H9 (cell line): ENCODE data around the gene MYO18A. TPM values are rescaled to one million over a fixed set of nuclear protein-coding genes. Genes with fewer than 3 reads are reported as not detected.

ENCODE experiments used
- DNase-seq: peaks from one replicate; pipeline ENCODE4 v3.0.0-alpha.2; 2017
- H2AFZ ChIP-seq: one replicate; pipeline ENCODE4 v1.6.1; 2013; ENCODE audit warnings: mild to moderate bottlenecking, low read length, control low read depth, moderate library complexity
- H2AK5ac ChIP-seq: 2 replicates; pipeline ENCODE4 v1.6.1; 2013; ENCODE audit warnings: low read length, control low read depth, mixed read lengths; ENCODE audit not compliant: insufficient read length
- H2BK120ac ChIP-seq: one replicate; pipeline ENCODE4 v1.6.1; 2013; ENCODE audit warnings: low read depth, mild to moderate bottlenecking, low read length, control low read depth, inconsistent platforms; ENCODE audit not compliant: poor library complexity, severe bottlenecking
- H2BK12ac ChIP-seq: 2 replicates; pipeline ENCODE4 v1.6.1; 2013; ENCODE audit warnings: low read length, control low read depth, mixed read lengths, low read depth; ENCODE audit not compliant: insufficient read length
- H2BK15ac ChIP-seq: 2 replicates; pipeline ENCODE4 v1.6.1; 2013; ENCODE audit warnings: low read depth, low read length, control low read depth
- H2BK20ac ChIP-seq: one replicate; pipeline ENCODE4 v1.6.1; 2013; ENCODE audit warnings: low read depth, mild to moderate bottlenecking, low read length, control low read depth, inconsistent platforms; ENCODE audit not compliant: poor library complexity, severe bottlenecking
- H2BK5ac ChIP-seq: 2 replicates; pipeline ENCODE4 v1.6.1; 2013; ENCODE audit warnings: low read length, control low read depth, mixed read lengths; ENCODE audit not compliant: insufficient read length
- H3K14ac ChIP-seq: 2 replicates; pipeline ENCODE4 v1.6.1; 2013; ENCODE audit warnings: low read length, control low read depth; ENCODE audit not compliant: insufficient read depth
- H3K18ac ChIP-seq: 2 replicates; pipeline ENCODE4 v1.6.1; 2013; ENCODE audit warnings: low read depth, mild to moderate bottlenecking, mixed read lengths, low read length, control low read depth; ENCODE audit not compliant: insufficient read length
- H3K23ac ChIP-seq: 2 replicates; pipeline ENCODE4 v1.6.1; 2013; ENCODE audit warnings: low read length, control low read depth, mixed read lengths, low read depth; ENCODE audit not compliant: insufficient read length
- H3K23me2 ChIP-seq: 2 replicates; pipeline ENCODE4 v1.6.1; 2013; ENCODE audit warnings: low read depth, mild to moderate bottlenecking, mixed read lengths, low read length, control low read depth; ENCODE audit not compliant: insufficient read length, poor library complexity, severe bottlenecking
- H3K27ac ChIP-seq: 2 replicates; pipeline ENCODE4 v1.5.1; 2013; ENCODE audit warnings: low read length, control low read depth, mixed read lengths, low read depth; ENCODE audit not compliant: insufficient read length
- H3K27me3 ChIP-seq: 2 replicates; pipeline ENCODE4 v1.6.1; 2013; ENCODE audit warnings: low read length, control low read depth, inconsistent platforms; ENCODE audit not compliant: insufficient read depth
- H3K4ac ChIP-seq: 2 replicates; pipeline ENCODE4 v1.6.1; 2013; ENCODE audit warnings: low read depth, mild to moderate bottlenecking, control low read depth, inconsistent platforms, low read length, moderate library complexity
- H3K4me1 ChIP-seq: 2 replicates; pipeline ENCODE4 v1.6.1; 2013; ENCODE audit warnings: low read length, control low read depth, inconsistent platforms; ENCODE audit not compliant: insufficient read depth
- H3K4me2 ChIP-seq: 2 replicates; pipeline ENCODE4 v1.6.1; 2013; ENCODE audit warnings: low read length, control low read depth, mixed read lengths; ENCODE audit not compliant: insufficient read length, insufficient read depth
- H3K56ac ChIP-seq: 2 replicates; pipeline ENCODE4 v1.6.1; 2013; ENCODE audit warnings: low read depth, mild to moderate bottlenecking, mixed read lengths, low read length, control low read depth; ENCODE audit not compliant: insufficient read length
- H3K79me1 ChIP-seq: 2 replicates; pipeline ENCODE4 v1.6.1; 2013; ENCODE audit warnings: low read depth, mild to moderate bottlenecking, moderate library complexity, low read length, control low read depth, inconsistent platforms; ENCODE audit not compliant: insufficient read depth, poor library complexity, severe bottlenecking
- H3K79me2 ChIP-seq: 2 replicates; pipeline ENCODE4 v1.6.1; 2013; ENCODE audit warnings: low read length, control low read depth, inconsistent platforms; ENCODE audit not compliant: insufficient read depth
- H3K9ac ChIP-seq: 2 replicates; pipeline ENCODE4 v1.6.1; 2013; ENCODE audit warnings: low read length, control low read depth, mixed read lengths; ENCODE audit not compliant: insufficient read length; ENCODE audit errors: extremely low read depth
- H3K9me3 ChIP-seq: one replicate; pipeline ENCODE4 v1.6.1; 2013; ENCODE audit warnings: low read depth, low read length, inconsistent platforms; ENCODE audit not compliant: control insufficient read depth
- H3T11ph ChIP-seq: one replicate; pipeline ENCODE4 v1.6.1; 2013; ENCODE audit warnings: mild to moderate bottlenecking, low read length, control low read depth, inconsistent platforms
- H4K20me1 ChIP-seq: one replicate; pipeline ENCODE4 v1.6.1; 2013; ENCODE audit not compliant: control insufficient read depth, insufficient read length, insufficient read depth
- H4K5ac ChIP-seq: 2 replicates; pipeline ENCODE4 v1.6.1; 2013; ENCODE audit warnings: low read depth, mild to moderate bottlenecking, mixed read lengths, low read length, control low read depth; ENCODE audit not compliant: insufficient read length
- H4K8ac ChIP-seq: replicated peaks from 2 replicates; pipeline ENCODE4 v1.6.1; 2013; ENCODE audit warnings: low read length, control low read depth, mixed read lengths, low read depth; ENCODE audit not compliant: insufficient read length
- H4K91ac ChIP-seq: 2 replicates; pipeline ENCODE4 v1.6.1; 2013; ENCODE audit warnings: low read depth, mild to moderate bottlenecking, moderate library complexity, mixed read lengths, low read length, control low read depth; ENCODE audit not compliant: insufficient read length
- H3K27ac Mint-ChIP-seq, 3 experiments: 2 replicates in 2 of 3; 3 replicates in 1 of 3; pipeline ENCODE4 v1.8.0; 2020 to 2021; ENCODE audit warnings: mixed read lengths in 3 of 3, mild to moderate bottlenecking in 1 of 3, moderate library complexity in 1 of 3
- H3K27me3 Mint-ChIP-seq: 2 replicates; pipeline ENCODE4 v1.8.0; 2021; ENCODE audit warnings: low read depth, mild to moderate bottlenecking, moderate library complexity, mixed read lengths
- H3K36me3 Mint-ChIP-seq, 3 experiments: 2 replicates in 2 of 3; 3 replicates in 1 of 3; pipeline ENCODE4 v1.8.0; 2020 to 2021; ENCODE audit warnings: low read depth in 3 of 3, mixed read lengths in 3 of 3; ENCODE audit not compliant: insufficient read depth in 1 of 3
- H3K4me1 Mint-ChIP-seq, 2 experiments: 2 replicates each; pipeline ENCODE4 v1.8.0; 2020; ENCODE audit warnings: mixed read lengths in 2 of 2
- H3K4me3 Mint-ChIP-seq, 2 experiments: 2 replicates in 1 of 2; 3 replicates in 1 of 2; pipeline ENCODE4 v1.8.0; 2020 to 2021; ENCODE audit warnings: mild to moderate bottlenecking in 2 of 2, mixed read lengths in 2 of 2, moderate library complexity in 1 of 2
- H3K9me3 Mint-ChIP-seq, 2 experiments: 2 replicates in 1 of 2; 3 replicates in 1 of 2; pipeline ENCODE4 v1.8.0; 2020; ENCODE audit warnings: mild to moderate bottlenecking in 2 of 2, mixed read lengths in 2 of 2, moderate library complexity in 1 of 2
- CTCF ChIP-seq: fragments of 200-600 bp; sonication (generic); conservative IDR thresholded peaks from 3 replicates; pipeline ENCODE4 v1.8.0; 2021; ENCODE audit warnings: antibody characterized with exemption, mild to moderate bottlenecking
- WGBS: extraction: QIAGEN DNeasy Blood & Tissue Kit; methylation state at CpG from one replicate; pipeline ENCODE4 v1.1.7; 2013; ENCODE audit warnings: missing lambda C conversion rate, low lambda C conversion rate, mixed read lengths; ENCODE audit not compliant: insufficient read length; ENCODE audit errors: extremely low coverage; 5-methylcytosine and 5-hydroxymethylcytosine counted together
- total RNA-seq: library from RNA; stranded (reverse); gene quantifications from 2 replicates; pipeline ENCODE4 v1.2.1, GENCODE V29; 2021

MYO18A gene
- total RNA-seq, 1 experiment from 2014 or later: 21.6 TPM

- WGBS: no CpG with 5 or more reads among the region's 11 CpGs
- Histone ChIP-seq H2AK5ac (no peak overlapping the region), H2AFZ (no peak overlapping the region), H4K5ac (no peak overlapping the region), H3T11ph (no peak overlapping the region), H2BK12ac (no peak overlapping the region), H3K9me3 (no peaks in the 10 kb centered on the region), H2BK120ac (no peak overlapping the region), H3K4ac (no peak overlapping the region), H3K9ac (no peak overlapping the region), H3K4me2 (no peak overlapping the region), H3K18ac (no peak overlapping the region), H3K23ac (no peak overlapping the region), H2BK20ac (no peak overlapping the region), H3K27ac (no peak overlapping the region), H3K79me1 (no peaks in the 10 kb centered on the region), H3K4me1 (peaks cover 13% of the 10 kb centered on the region; the same call in 1 of the 2 replicates), H3K14ac (no peak overlapping the region), H3K79me2 (no peaks in the 10 kb centered on the region; the same call in 1 of the 2 replicates), H3K56ac (no peak overlapping the region), H2BK5ac (no peak overlapping the region), H4K91ac (no peak overlapping the region), H3K23me2 (no peaks in the 10 kb centered on the region), H3K27me3 (no peaks in the 10 kb centered on the region), H2BK15ac (no peak overlapping the region), H4K8ac (no peak overlapping the region), H4K20me1 (no peaks in the 10 kb centered on the region)
- H3K4me3 Mint-ChIP-seq: no peak overlapping the region
- peaks cover 28 to 39% of the 10 kb centered on the region in 2 experiments for H3K4me1 Mint-ChIP-seq
- no peaks in the 10 kb centered on the region for H3K27me3 Mint-ChIP-seq
- no peaks in the 10 kb centered on the region for H3K9me3 Mint-ChIP-seq
- no peak for DNase-seq
- H3K36me3 Mint-ChIP-seq: peaks cover 9 to 26% (median 18%) of the 10 kb centered on the region in 3 experiments; a peak in 6 of 7 replicates
- H3K27ac Mint-ChIP-seq: no peak overlapping the region
- TF ChIP-seq CTCF: no peak
These were observed 130.6 kb downstream of the MYO18A start for GRCh38 chr17:29049541-29050145.
